Neural crest cell (in vitro differentiated cells): ENCODE results near the gene CDKL4. TPM values are rescaled to one million over a fixed set of nuclear protein-coding genes. Genes with fewer than 3 reads are reported as not detected.
"Not testable (repeated sequence)": the region's sequence is repeated elsewhere in the genome, so short reads cannot be mapped to it uniquely, and the experiment has no call there.

Experiments
- DNase-seq: peaks from one replicate; pipeline ENCODE4 v3.0.0; 2021; ENCODE audit warnings: low read depth, mixed read lengths, low spot score
- H3K27ac Mint-ChIP-seq: one replicate; pipeline ENCODE4 v1.8.0; 2021; ENCODE audit warnings: mild to moderate bottlenecking, mixed read lengths; ENCODE audit not compliant: unreplicated experiment
- H3K27me3 Mint-ChIP-seq: 2 replicates; pipeline ENCODE4 v1.8.0; 2021; ENCODE audit warnings: low read depth, mild to moderate bottlenecking, mixed read lengths
- H3K36me3 Mint-ChIP-seq: 2 replicates; pipeline ENCODE4 v1.8.0; 2021; ENCODE audit warnings: low read depth, mild to moderate bottlenecking, mixed read lengths
- H3K4me1 Mint-ChIP-seq: 2 replicates; pipeline ENCODE4 v1.8.0; 2021; ENCODE audit warnings: mixed read lengths
- H3K4me3 Mint-ChIP-seq: one replicate; pipeline ENCODE4 v1.8.0; 2021; ENCODE audit warnings: mild to moderate bottlenecking, mixed read lengths
- H3K9me3 Mint-ChIP-seq: 2 replicates; pipeline ENCODE4 v1.8.0; 2021; ENCODE audit warnings: mixed read lengths
- total RNA-seq: library from RNA; stranded (reverse); gene quantifications from 2 replicates; pipeline ENCODE4 v1.2.1, GENCODE V29; 2021
- TF ChIP-seq, protein P1 (sequence below): fragments of 200-600 bp; sonication (generic); conservative IDR thresholded peaks from 2 replicates; pipeline ENCODE4 v1.5.0; 2021; ENCODE audit warnings: antibody characterized with exemption, mild to moderate bottlenecking

The CDKL4 gene
- total RNA-seq, 1 donor from 2014 or later = 0.75 TPM

DNA sequence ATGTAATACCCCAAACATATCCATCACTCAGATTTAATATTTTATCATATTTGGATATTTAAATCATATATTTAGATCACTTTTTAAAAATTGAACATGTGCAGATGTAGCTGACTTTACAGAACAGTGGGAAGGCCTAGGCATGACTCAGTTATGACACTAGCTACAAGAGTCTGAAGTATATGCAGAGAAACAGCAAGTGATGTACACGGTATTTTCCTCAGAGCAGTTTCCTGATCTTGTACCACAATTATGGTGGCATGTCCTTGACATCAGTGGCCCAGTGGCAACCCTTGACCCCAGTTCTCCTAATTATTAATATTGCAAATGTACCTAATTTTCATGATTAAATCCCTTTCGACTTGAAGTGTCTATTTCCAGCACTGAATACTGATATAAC lies 28.2 kb downstream of the CDKL4 start:
- no peak overlapping the region for H3K27ac Mint-ChIP-seq
- no peak overlapping the region for H3K4me3 Mint-ChIP-seq
- H3K4me1 Mint-ChIP-seq = no peaks in the 10 kb centered on the region
- H3K27me3 Mint-ChIP-seq = no peaks in the 10 kb centered on the region
- TF ChIP-seq, protein P1, sequence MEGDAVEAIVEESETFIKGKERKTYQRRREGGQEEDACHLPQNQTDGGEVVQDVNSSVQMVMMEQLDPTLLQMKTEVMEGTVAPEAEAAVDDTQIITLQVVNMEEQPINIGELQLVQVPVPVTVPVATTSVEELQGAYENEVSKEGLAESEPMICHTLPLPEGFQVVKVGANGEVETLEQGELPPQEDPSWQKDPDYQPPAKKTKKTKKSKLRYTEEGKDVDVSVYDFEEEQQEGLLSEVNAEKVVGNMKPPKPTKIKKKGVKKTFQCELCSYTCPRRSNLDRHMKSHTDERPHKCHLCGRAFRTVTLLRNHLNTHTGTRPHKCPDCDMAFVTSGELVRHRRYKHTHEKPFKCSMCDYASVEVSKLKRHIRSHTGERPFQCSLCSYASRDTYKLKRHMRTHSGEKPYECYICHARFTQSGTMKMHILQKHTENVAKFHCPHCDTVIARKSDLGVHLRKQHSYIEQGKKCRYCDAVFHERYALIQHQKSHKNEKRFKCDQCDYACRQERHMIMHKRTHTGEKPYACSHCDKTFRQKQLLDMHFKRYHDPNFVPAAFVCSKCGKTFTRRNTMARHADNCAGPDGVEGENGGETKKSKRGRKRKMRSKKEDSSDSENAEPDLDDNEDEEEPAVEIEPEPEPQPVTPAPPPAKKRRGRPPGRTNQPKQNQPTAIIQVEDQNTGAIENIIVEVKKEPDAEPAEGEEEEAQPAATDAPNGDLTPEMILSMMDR = no peak
- DNase-seq = no peak
- no peaks in the 10 kb centered on the region for H3K36me3 Mint-ChIP-seq
- H3K9me3 Mint-ChIP-seq = no peaks in the 10 kb centered on the region

DNA sequence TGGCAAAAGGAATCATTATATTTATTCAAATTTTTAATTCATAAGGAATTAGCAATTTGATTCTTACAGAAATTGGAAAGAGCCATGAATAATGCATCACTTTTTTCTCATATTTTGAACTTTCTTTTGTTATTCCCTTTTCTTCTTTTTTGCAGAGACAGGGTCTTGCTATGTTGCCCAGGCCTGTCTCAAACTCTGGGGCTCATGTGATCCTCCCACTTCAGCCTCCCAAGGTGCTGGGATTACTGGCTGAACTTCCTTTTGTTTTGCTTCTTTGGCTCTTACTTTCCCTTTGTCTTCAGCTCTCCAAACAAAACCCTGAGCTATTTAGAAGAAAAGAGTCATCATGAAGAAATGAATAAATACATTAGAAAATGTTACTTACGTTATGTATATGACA lies 30.8 kb downstream of the CDKL4 start:
- H3K4me1 Mint-ChIP-seq = no peaks in the 10 kb centered on the region
- no peaks in the 10 kb centered on the region for H3K9me3 Mint-ChIP-seq
- H3K27me3 Mint-ChIP-seq = no peaks in the 10 kb centered on the region
- DNase-seq = no peak
- TF ChIP-seq, protein P1 = no peak
- no peaks in the 10 kb centered on the region for H3K36me3 Mint-ChIP-seq
- no peak overlapping the region for H3K4me3 Mint-ChIP-seq
- H3K27ac Mint-ChIP-seq = no peak overlapping the region

DNA sequence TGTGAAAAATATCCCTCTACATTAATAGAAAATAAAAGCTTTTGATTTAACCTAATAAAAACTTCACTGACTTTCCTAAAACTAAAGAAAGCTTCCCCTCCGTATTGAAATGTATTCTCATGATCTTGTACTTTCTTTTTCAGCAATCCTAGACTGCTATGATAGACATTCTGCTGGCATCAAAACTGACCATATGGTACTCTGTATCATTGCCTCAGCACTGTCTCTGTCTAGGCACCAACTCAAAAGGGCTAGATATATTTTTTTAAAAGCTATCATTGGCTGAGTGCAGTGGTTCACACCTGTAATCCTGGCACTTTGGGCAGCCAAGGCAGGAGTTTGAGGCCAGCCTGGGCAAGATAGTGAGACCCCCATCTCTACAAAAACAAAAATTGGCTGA lies 32.9 kb downstream of the CDKL4 start:
- H3K36me3 Mint-ChIP-seq = no peaks in the 10 kb centered on the region
- H3K4me3 Mint-ChIP-seq = no peak overlapping the region
- H3K9me3 Mint-ChIP-seq = no peaks in the 10 kb centered on the region
- H3K4me1 Mint-ChIP-seq = no peaks in the 10 kb centered on the region
- no peak for DNase-seq
- H3K27me3 Mint-ChIP-seq = no peaks in the 10 kb centered on the region
- TF ChIP-seq, protein P1 = no peak
- no peak overlapping the region for H3K27ac Mint-ChIP-seq

DNA sequence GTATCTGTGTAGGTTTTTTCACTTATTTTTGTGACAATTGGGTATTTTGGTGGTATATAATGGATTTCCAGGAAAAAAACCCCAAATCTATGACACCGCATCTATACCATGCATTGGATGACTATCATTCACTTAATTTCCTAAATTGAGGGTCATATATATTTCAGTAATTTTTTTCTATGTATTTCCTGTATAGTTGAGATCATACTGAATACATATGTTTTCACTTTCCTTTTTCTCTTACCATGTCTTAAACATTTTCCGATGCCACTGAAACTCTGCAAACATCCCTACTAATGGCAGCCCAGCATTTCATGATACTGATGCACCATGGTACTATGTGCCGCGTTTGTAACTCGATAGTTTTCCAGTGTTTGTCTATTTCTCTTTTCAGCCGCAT lies 40.4 kb downstream of the CDKL4 start:
- Mint-ChIP-seq H3K4me3 (no peak overlapping the region), H3K27ac (no peak overlapping the region), H3K4me1 (no peaks in the 10 kb centered on the region), H3K27me3 (no peaks in the 10 kb centered on the region), H3K9me3 (peaks cover 10% of the 10 kb centered on the region), H3K36me3 (no peaks in the 10 kb centered on the region)
- DNase-seq = no peak
- TF ChIP-seq, protein P1 = no peak

DNA sequence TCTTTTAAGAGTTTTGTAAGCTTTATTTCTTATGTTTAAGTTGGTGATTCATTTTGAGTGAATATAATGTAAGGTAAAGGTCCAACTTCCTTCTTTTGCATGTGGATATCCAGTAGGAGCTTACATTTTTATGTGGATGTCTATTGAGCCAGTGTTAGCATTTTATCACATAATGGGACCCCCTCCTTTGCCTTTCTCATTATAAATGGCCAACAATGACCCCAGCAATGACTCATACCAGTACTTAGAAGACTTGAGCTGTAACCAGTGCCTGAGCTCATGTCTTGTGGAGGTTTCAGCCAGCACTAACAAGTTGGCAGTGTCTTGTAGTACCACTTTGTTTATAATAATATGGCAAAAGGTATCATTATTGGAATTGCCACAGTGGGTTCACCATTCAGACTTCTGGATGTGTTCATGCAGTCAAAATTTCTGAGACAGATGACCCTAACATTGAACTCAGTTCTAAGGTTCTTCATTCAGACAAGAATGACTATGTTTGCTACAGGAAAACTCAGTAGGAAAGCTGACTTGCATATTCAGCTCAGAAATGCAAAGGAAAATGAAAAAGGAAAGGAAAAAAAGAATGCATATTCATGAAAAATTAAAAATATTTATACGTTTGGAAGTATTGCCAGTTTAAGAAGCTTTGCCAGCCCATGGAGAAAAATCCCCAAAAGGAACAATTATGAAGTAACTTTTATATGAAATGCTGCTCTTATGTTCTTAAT lies 41.0 kb downstream of the CDKL4 start:
- no peaks in the 10 kb centered on the region for H3K36me3 Mint-ChIP-seq
- TF ChIP-seq, protein P1 = no peak
- H3K4me3 Mint-ChIP-seq = no peak overlapping the region
- H3K4me1 Mint-ChIP-seq = no peaks in the 10 kb centered on the region
- no peak overlapping the region for H3K27ac Mint-ChIP-seq
- no peak for DNase-seq
- no peaks in the 10 kb centered on the region for H3K27me3 Mint-ChIP-seq
- H3K9me3 Mint-ChIP-seq = peaks cover 10% of the 10 kb centered on the region

DNA sequence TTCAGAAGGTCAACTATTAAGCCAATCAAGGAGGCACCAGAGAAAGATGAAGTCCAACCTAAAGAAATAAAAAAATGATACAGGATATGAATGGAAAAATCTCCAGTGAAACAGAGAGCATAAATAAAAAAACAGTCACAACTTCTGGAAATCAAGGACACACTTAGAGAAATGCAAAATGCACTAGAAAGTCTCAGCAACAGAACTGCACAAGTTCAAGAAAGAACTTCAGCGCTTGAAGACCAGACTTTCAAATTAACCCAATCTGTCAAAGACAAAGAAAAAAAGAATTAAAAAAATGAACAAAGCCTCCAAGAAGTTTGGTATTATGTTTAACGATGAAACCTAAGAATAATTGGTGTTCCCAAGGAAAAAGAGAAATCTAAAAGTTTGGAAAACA lies 46.8 kb downstream of the CDKL4 start:
- DNase-seq, H3K27me3 Mint-ChIP-seq, H3K4me3 Mint-ChIP-seq, H3K27ac Mint-ChIP-seq, H3K36me3 Mint-ChIP-seq, H3K4me1 Mint-ChIP-seq: not testable (repeated sequence)
- peaks cover 16% of the 10 kb centered on the region for H3K9me3 Mint-ChIP-seq
